Activated CD8-positive, alpha-beta memory T cell treated with anti-CD3 and anti-CD28 coated beads for 48 hours (primary cell): Measurements from ENCODE around the gene CST7.

Experiments
- DNase-seq, 3 experiments: peaks; one replicate each; pipeline ENCODE4 v3.0.0-alpha.2; 2020; ENCODE audit warnings: low read depth in 2 of 3, low spot score in 2 of 3

CST7 gene

DNA sequence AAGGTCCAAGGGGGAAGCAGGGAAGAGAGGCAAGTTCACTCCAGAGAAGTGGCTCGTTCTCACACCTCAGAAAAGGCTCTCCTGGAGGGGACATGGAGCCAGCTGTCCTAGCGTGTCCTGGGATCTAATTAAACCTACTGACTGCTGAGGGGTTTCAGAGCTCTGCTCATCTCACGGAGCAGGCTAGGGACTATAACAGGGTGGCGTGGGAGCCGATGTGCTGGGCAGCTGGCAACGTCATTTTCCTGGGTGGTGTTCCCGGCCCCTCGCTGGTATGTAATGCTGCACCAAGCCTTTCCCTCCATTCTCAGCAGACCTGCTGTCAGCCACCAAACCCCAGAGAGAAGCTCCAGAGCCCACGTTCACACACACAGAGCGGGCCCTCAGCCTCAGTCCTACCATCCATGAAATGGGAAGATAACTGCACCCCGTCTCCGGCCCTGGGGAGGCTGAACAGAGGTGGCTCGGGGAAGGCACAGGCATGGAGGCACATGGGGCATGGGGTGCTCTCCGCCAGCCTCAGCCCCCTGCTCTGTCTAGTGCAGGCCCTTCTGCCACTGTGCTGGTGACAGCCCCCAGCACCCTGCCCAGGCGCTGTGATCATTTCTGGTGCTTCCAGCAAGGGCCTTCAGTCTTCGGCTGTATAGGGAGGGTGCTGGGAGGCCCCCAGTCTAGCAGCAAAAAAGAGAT is 1.9 kb downstream of the CST7 start:
- DNase-seq: no peak

DNA sequence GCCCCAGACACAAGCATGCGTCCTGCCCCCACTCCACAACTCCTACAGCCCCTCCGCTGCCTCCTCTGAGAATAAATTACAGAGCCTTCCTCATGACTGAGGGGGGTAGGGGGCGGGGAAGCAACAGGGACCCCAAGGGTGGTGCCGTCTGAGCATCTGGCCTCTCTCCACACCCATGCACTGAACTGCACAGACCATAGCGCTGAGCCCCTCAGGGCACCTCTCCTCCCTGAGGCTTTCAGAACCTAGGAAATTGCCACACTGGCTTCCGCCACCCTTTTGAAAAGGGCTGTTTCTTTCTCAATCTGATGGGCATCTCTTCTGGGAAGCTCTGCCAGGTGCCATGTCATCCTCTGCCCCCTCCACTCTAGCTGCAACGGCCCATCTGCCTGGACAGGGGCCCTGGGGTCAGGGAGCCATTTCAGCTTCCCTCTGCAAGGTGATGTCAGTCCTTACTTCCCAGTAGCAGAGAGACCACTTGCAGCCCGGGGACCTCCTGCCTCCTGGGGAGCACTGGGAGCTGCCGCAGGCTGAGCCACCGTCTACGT is 2.5 kb downstream of the CST7 start:
- DNase-seq: no peak

DNA sequence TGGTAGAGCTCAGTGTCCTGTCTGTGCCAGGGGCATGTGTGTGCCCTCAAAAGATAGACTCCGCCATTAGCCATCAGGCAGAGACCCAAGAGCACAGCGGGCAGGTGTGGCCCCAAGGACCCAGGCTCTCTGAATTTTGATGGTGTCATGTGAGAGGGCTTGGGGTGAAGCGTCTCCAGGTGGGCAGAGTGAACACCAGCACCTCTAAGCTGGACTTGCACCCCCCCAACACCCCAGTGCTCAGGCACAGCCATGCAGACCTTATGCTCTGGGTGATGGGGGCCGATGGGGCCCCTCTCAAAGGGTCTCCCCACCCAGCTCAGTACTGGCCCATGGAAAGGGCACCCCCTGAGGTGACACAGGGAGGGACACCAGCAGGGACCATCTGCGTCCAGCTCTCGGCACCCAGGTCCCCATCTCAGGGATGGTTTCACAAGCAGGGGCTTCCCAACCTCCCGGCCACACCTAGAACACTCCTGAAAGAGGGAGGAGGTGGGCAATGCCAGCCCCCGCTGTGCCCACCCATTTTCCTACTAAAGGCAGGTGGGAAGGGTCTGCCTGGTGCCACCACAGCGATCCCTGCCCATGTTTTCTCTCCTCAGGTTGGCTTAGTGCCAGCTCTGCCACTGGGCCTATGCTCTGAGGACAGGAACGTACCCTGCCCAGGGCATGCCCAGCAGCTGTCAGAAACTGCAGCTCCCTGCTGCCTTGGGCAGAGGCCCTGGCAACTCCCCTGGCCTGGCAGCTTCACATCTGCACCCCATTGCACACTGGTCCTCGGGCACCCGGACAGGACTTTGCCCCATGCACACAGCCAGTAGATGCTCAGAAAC is 3.5 kb downstream of the CST7 start:
- DNase-seq: no peak

DNA sequence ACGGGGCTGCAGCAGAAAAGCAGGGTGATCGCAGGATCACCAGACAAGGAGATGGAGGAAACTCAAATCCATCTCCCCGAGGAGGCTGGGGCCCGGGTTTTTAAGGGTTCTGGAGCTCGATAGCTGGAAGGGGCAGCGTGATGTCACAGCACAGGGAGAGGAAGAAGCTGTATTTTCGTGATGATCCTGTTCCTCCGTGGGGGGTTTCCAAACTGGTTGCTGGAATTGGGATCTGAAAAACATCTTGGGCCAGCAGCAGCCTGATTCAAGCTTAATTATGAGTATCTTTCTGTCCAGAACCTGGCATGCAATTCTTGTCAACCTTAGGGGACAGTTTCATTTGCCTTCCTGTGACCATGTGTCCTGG is 4.1 kb downstream of the CST7 start:
- no peak for DNase-seq

DNA sequence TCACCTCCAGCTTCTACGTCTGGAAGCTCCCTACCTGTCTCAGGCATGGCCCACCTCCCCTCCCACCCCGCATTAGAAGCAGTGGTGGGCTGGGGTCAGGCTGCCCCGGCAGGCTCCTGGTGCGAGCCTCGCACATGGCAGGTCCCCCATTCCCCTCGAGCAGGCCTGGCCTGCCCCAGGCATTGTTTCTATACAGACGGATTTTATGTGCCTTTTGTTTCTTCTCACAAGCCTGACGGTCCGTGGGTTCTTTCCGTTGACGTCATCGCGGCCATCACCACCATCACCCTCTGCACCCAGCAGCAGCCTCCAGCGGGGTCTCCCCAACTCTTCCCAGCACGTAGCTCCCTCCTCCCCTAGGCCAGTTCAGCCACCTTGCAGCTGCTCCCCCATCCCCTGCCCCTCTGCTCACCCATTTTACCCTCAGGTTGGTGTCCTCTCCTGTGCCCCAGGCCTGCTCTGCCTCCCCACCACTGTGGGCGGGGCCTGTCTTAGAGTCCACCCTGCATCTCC is 4.6 kb downstream of the CST7 start:
- DNase-seq: no peak

GRCh38 chr20:24954151-24954550 is 5.1 kb downstream of the CST7 start:
- DNase-seq: no peak

GRCh38 chr20:24954566-24954965 is 5.5 kb downstream of the CST7 start:
- no peak for DNase-seq

- DNase-seq: no peak
These were observed 6.0 kb downstream of the CST7 start for GRCh38 chr20:24955045-24955444.

- no peak for DNase-seq
These were observed 7.2 kb downstream of the CST7 start for GRCh38 chr20:24956001-24956841.

DNA sequence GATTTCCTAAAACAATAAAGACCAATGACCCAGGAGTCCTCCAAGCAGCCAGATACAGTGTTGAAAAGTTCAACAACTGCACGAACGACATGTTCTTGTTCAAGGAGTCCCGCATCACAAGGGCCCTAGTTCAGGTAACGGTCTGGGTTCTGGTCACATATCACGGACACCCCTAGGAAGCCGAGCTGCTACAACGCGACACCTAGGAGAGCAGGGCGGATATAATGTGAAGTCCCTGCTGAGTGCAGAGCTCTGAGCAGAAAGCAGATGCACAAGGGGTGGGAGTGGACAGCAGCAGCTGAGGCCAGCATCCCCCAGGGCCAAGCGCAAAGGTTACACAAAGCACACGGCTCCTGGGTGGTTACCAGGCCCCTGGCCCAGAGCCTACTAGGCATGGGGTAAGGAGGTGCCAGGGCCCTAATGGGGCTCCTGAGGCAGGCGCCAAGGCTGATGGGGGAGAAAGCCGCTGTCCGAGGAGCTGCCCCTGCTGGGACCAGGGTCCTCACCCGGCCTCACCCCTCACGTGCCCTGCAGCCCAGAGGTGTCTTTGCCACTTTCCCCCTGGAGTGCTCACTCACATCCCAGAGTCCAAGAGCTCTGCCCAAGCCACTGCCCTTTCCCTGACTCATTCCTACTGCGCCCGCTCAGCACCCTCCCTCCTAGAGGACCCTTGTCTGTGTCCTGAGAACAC is 8.4 kb downstream of the CST7 start:
- no peak for DNase-seq

- no peak for DNase-seq
These were observed 9.7 kb downstream of the CST7 start for GRCh38 chr20:24958506-24959385.

- DNase-seq: no peak
These were observed 10.7 kb downstream of the CST7 start for GRCh38 chr20:24959591-24960301.

DNA sequence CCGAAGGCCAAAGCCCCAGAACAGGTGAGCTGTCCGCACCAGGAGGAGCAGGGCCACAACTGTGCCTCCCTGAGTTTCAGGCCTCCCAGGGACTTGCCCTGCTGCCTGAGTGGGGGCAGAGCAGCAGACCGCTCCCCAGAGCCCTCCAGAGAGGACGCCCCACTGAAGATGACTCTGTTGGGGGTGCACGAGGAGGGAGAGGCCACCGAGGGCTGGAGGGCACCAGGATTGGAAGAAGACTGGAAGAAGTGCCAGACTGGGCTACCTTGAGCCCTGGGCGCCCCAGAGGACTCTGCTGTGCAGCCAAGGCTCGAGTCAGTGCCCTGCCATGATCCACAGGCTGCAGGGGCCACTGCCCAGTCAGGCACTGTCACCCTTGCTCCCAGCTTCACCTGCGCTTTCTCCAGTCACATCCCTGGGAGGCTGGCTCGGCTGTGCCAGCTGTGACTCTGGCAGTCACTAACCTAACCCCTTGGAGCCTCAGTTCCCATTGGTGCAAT is 11.3 kb downstream of the CST7 start:
- DNase-seq: no peak

DNA sequence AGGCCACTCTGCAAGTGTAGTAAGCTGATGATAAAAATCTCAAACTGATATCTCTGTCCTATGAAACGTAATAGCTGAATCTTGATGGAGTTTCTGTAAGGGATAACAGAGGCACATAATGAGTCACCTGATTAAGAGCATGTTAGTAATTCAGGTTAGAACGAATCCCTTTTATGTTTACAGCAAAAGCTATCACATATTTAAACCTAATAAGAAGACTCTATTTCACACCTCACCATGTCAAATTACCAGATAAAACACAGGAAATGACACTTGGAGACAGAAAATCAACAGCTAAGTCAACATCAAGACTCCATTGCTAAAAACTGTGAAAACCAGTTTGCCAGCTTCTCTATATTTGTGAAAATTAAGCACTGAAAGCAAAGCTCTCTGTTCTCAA is 11.8 kb downstream of the CST7 start:
- DNase-seq: no peak

DNA sequence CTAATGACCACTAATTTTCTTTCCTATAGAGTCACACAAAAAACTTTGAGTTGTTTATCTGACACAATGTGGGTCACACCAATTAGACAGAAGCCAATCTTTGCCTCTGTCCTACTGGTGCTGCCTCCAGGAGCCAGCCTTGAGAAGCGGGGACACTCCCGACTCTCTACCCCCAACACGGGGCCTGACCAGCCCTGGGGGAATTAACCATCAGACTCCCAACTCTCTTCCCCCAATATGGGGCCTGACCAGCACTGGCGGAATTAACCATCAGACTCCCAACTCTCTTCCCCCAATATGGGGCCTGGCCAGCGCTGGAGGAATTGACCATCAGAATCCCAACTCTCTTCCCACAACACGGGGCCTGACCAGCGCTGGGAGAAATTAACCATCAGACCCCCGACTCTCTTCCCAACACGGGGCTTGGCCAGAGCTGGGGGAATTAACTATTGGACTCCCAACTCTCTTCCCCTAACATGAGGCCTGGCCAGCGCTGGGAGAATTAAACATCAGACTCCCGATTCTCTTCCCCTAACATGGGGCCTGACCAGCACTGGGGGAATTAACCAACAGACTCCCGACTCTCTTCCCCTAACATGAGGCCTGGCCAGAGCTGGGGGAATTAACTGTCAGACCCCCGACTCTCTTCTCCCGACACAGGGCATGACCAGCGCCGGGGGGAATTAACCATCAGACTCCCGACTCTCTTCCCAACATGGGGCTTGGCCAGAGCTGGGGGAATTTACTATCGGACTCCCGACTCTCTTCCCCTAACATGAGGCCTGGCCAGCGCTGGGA is 12.5 kb downstream of the CST7 start:
- no peak for DNase-seq

DNA sequence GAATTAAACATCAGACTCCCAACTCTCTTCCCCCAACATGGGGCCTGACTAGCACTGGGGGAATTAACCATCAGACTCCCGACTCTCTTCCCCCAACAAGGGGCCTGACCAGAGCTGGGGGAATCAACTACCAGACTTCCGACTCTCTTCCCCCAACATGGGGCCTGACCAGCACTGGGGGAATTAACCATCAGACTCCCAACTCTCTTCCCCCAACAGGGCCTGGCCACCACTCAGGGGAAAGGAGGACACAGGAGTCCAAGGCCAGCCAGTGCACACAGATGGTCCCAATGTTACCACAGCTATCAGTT is 13.1 kb downstream of the CST7 start:
- DNase-seq: no peak

GRCh38 chr20:24962510-24962909 is 13.4 kb downstream of the CST7 start:
- DNase-seq: no peak
